ENCODE data around the gene RNF223. TPM values are rescaled to one million over a fixed set of nuclear protein-coding genes. Genes with fewer than 3 reads are reported as not detected.

The RNF223 gene
- total RNA-seq, 1 experiment from 2014 or later, result 6.3 TPM

DNA sequence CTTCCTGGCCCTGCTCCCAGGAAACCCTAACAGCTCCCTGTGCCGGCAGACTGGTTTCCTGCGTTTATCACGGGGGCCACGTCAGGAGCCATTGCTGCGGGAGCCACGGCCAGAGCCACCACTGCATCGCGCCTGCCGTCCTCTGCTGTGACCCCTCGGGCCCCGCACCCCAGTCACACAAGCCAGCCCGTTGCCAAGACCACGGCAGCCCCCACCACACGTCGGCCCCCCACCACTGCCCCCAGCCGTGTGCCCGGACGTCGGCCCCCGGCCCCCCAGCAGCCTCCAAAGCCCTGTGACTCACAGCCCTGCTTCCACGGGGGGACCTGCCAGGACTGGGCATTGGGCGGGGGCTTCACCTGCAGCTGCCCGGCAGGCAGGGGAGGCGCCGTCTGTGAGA lies 26.1 kb downstream of the RNF223 start (continued):
- TF ChIP-seq ZBTB33 (IDR thresholded peaks at IDR 0.05; ENCODE audit: extremely low read depth, insufficient replicate concordance, low read length) (no peak), SP1 (IDR thresholded peaks at IDR 0.05; ENCODE audit: low read depth) (no peak)

GRCh38 chr1:1047407-1047806 lies 26.7 kb downstream of the RNF223 start:
- H3K36me3 ChIP-seq (ENCODE audit: control insufficient read depth in 1 of 2, insufficient read depth in 2 of 2, low read length in 2 of 2), result peaks cover 16 to 41% of the 10 kb centered on the region in 2 experiments; a peak in 3 of 4 replicates
- CTCF ChIA-PET, result no interaction called here
- ATAC-seq (no peak), DNase-seq (ENCODE audit: low read depth, low spot score) (no peak)
- intact Hi-C loops (cut with micrococcal nuclease), result no loop called here
- no peak overlapping the region for H3K4me3 ChIP-seq (replicated peaks in 1 of 2; ENCODE audit: low read depth in 1 of 2, low read length in 2 of 2)
- POLR2A ChIA-PET, result no interaction called here
- no peaks in the 10 kb centered on the region for H3K9me3 ChIP-seq (ENCODE audit: control insufficient read depth in 1 of 2, insufficient read depth in 1 of 2, low read depth in 1 of 2, low read length in 2 of 2)
- RAD21 ChIA-PET (ENCODE audit: low non-redundant PET in 1 of 2, low total read pairs in 2 of 2, uncharacterized antibody in 2 of 2, unreplicated experiment in 2 of 2), result no interaction called here
- H2AFZ ChIP-seq (ENCODE audit: low read depth, low read length, poor library complexity, severe bottlenecking), result no peak overlapping the region
- peaks cover 9% of the 10 kb centered on the region; the same call in 1 of the 2 replicates for H3K79me2 ChIP-seq (ENCODE audit: insufficient read depth, low read length)
- H3K9me2 ChIP-seq (ENCODE audit: insufficient read depth), result no peaks in the 10 kb centered on the region
- no peaks in the 10 kb centered on the region for H3K27me3 ChIP-seq (ENCODE audit: insufficient read depth, low read length)
- H3K9ac ChIP-seq (ENCODE audit: low read length), result no peak overlapping the region
- H4K20me1 ChIP-seq (ENCODE audit: insufficient read depth), result no peaks in the 10 kb centered on the region
- H3K27ac ChIP-seq (ENCODE audit: low read depth, low read length), result no peak overlapping the region
- no TSS peak for BruUV-seq (replicated peaks)
- H3K4me1 ChIP-seq (ENCODE audit: control insufficient read depth in 1 of 2, insufficient read depth in 2 of 2, low read length in 2 of 2), result no peaks in the 10 kb centered on the region
- no peak overlapping the region for H3K4me2 ChIP-seq (ENCODE audit: low read length)
- TF ChIP-seq SIN3A (IDR thresholded peaks at IDR 0.05; ENCODE audit: low read depth) (no peak), MAX (IDR thresholded peaks at IDR 0.05) (no peak), JUND (IDR thresholded peaks at IDR 0.05) (no peak), TCF7L2 (IDR thresholded peaks at IDR 0.05; ENCODE audit: borderline replicate concordance, extremely low read depth, insufficient read depth, insufficient read length) (no peak), ZBTB33 (IDR thresholded peaks at IDR 0.05; ENCODE audit: extremely low read depth, insufficient replicate concordance, low read length) (no peak), CBX3 (IDR thresholded peaks at IDR 0.05; ENCODE audit: low read depth) (no peak), ELF1 (IDR thresholded peaks at IDR 0.05; ENCODE audit: borderline replicate concordance, low read depth) (no peak), EZH2 (IDR thresholded peaks at IDR 0.05) (no peak), FOSL1 (IDR thresholded peaks at IDR 0.05; ENCODE audit: low read depth) (no peak)
- TF ChIP-seq, protein P1, sequence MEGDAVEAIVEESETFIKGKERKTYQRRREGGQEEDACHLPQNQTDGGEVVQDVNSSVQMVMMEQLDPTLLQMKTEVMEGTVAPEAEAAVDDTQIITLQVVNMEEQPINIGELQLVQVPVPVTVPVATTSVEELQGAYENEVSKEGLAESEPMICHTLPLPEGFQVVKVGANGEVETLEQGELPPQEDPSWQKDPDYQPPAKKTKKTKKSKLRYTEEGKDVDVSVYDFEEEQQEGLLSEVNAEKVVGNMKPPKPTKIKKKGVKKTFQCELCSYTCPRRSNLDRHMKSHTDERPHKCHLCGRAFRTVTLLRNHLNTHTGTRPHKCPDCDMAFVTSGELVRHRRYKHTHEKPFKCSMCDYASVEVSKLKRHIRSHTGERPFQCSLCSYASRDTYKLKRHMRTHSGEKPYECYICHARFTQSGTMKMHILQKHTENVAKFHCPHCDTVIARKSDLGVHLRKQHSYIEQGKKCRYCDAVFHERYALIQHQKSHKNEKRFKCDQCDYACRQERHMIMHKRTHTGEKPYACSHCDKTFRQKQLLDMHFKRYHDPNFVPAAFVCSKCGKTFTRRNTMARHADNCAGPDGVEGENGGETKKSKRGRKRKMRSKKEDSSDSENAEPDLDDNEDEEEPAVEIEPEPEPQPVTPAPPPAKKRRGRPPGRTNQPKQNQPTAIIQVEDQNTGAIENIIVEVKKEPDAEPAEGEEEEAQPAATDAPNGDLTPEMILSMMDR (IDR thresholded peaks at IDR 0.05 in 2 of 3, conservative IDR thresholded peaks at IDR 0.05 in 1 of 3; ENCODE audit: borderline replicate concordance in 1 of 3, insufficient read depth in 1 of 3, low read depth in 2 of 3, low read length in 2 of 3), result no peak
